HFF-Myc (cell line): ENCODE data around the gene MTR.
"Not testable (repeated sequence)": the region's sequence is repeated elsewhere in the genome, so short reads cannot be mapped to it uniquely, and the experiment has no call there.

Source experiments
- DNase-seq: peaks from one replicate; pipeline ENCODE4 v3.0.0-alpha.2; 2011; ENCODE audit warnings: low read depth; ENCODE audit errors: extremely low read depth
- H3K4me3 ChIP-seq: replicated peaks from 2 replicates; pipeline ENCODE4 v1.5.1; 2011; ENCODE audit warnings: low read depth, mild to moderate bottlenecking, control low read depth, low read length
- TF ChIP-seq, protein P1 (sequence below): IDR thresholded peaks from 2 replicates; pipeline ENCODE4 v1.5.1; 2012; ENCODE audit warnings: mild to moderate bottlenecking, low read depth, low read length, control low read depth; ENCODE audit errors: missing control alignments

Gene MTR

GRCh38 chr1:236848274-236848923 is 53.3 kb downstream of the MTR start:
- H3K4me3 ChIP-seq = no peak overlapping the region
- DNase-seq = no peak
- TF ChIP-seq, protein P1, sequence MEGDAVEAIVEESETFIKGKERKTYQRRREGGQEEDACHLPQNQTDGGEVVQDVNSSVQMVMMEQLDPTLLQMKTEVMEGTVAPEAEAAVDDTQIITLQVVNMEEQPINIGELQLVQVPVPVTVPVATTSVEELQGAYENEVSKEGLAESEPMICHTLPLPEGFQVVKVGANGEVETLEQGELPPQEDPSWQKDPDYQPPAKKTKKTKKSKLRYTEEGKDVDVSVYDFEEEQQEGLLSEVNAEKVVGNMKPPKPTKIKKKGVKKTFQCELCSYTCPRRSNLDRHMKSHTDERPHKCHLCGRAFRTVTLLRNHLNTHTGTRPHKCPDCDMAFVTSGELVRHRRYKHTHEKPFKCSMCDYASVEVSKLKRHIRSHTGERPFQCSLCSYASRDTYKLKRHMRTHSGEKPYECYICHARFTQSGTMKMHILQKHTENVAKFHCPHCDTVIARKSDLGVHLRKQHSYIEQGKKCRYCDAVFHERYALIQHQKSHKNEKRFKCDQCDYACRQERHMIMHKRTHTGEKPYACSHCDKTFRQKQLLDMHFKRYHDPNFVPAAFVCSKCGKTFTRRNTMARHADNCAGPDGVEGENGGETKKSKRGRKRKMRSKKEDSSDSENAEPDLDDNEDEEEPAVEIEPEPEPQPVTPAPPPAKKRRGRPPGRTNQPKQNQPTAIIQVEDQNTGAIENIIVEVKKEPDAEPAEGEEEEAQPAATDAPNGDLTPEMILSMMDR = no peak

DNA sequence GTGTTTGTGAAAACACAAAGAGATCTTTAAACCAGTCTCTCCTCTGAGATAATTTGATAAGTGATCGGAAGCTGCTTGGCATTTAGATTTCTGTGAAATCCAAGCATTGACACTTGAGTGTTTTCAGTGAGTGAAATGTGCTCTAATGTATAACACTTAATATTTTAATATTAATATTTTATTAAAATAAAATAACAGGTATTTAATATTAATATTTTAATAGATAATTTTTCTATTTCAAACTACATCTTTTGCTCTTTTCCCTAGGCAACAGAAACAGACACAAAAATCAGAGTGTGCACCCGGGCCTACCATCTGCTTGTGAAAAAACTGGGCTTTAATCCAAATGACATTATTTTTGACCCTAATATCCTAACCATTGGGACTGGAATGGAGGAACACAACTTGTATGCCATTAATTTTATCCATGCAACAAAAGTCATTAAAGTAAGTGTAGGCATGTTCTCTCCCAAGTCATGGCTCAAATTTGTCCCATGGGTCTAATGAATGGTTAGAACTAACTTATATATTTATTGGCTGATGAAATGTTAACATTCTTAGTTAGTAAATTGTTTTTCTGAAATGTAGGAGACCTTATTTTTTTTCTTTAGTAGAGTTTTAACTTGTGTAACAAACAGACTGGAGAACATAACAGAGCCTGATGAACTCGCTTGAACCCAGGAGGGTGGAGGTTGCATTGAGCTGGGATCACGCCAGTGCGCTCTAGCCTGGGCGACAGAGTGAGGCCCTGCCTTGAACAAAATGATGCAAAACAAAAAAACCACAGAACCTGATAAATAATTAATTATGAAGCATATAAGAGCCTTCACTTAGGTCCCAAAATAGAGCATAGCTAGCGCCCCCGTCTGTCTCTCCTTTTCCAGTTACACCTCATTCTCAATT is 55.2 kb downstream of the MTR start:
- TF ChIP-seq, protein P1 = no peak
- H3K4me3 ChIP-seq = no peak overlapping the region
- DNase-seq = no peak

- TF ChIP-seq, protein P1 = no peak
- DNase-seq = no peak
- H3K4me3 ChIP-seq = no peak overlapping the region
Measured at GRCh38 chr1:236851871-236852270, 56.8 kb downstream of the MTR start.

DNA sequence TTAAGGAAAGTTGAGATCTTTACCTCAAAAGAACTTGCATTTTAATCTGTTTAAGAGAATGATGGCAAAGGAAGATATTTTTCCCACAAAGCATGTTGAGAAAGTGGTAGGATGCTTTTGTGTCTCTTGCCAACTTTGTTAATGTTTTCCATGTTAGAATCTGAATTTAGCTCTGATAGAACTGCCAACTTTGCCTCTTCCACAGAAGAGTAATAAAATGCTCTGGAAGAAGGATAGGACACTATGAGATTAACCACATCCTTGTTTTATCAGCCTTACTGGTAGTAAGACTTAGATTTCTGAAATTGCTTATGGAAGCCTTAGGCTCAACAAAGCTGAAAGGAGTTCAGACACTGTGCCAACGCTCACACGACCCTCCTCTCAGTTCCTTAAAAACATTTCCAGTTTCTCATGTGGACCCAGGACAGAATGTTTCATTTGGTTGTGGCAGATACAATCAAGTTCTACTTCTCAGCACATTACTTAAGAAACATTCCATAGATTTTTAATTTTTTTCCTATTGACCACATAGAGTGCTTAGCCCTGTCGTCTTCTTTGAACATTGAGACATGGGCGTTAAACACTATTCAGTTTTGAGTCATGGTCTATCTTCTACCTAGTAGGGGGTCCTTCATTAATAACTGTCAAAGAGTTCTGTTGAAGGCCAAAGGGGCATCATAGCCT is 59.0 kb downstream of the MTR start:
- TF ChIP-seq, protein P1 = no peak
- H3K4me3 ChIP-seq = no peak overlapping the region
- no peak for DNase-seq

DNA sequence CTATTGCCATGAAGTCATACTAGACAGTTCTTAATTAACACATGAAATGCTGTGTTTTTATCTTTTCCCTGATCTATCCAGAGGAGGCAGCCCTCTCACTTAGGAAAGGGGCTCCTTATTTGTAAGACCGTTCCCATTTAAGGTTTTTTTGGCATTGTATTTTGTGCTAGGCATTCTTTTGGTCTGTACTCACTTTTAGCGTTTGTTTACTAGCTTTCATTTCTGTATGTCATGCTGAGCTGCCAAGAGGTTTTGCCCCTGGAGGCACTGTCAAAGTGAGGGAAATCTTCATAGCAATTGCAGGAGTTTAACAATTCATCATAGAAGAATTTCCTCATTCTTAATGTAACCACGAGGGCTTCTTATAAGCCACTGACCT is 59.5 kb downstream of the MTR start:
- TF ChIP-seq, protein P1 = no peak
- H3K4me3 ChIP-seq = no peak overlapping the region
- no peak for DNase-seq

DNA sequence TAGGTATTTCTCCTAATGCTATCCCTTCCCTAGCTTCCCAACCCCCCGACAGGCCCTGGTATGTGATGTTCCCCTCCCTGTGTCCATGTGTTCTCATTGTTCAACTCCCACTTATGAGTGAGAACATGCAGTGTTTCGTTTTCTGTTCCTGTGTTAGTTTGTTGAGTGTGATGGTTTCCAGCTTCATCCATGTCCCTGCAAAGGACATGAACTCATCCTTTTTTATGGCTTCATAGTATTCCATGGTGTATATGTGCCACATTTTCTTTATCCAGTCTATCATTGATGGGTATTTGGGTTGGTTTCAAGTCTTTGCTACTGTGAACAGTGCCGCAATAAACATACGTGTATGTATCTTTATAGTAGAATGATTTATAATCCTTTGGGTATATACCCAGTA is 61.6 kb downstream of the MTR start:
- not testable (repeated sequence) for DNase-seq, H3K4me3 ChIP-seq

DNA sequence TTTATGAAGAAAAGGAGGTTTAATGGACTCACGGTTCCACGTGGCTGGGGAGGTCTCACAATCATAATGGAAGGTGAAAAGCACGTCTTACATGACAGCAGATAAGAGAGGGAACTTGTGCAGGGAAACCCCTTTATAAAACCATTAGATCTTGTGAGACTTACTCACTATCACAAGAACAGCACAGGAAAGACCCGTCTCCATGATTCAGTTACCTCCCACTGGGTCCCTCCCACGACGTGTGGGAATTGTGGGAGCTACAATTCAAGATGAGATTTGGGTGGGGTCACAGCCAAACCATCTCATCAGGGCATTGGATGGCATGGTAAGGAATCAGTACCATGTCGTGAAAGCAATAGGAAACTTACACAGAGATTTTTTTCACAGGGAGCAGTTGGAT is 63.1 kb downstream of the MTR start:
- no peak for DNase-seq
- H3K4me3 ChIP-seq = no peak overlapping the region
- TF ChIP-seq, protein P1 = no peak
